ENCODE data around the gene EDRF1. TPM values are rescaled to one million over a fixed set of nuclear protein-coding genes. Genes with fewer than 3 reads are reported as not detected.
A peak's percentile ranks its signal among the peaks of the same experiment; 100 is the strongest.

Gene EDRF1
- total RNA-seq, 1 experiment from 2014 or later, result 49.2 TPM

DNA sequence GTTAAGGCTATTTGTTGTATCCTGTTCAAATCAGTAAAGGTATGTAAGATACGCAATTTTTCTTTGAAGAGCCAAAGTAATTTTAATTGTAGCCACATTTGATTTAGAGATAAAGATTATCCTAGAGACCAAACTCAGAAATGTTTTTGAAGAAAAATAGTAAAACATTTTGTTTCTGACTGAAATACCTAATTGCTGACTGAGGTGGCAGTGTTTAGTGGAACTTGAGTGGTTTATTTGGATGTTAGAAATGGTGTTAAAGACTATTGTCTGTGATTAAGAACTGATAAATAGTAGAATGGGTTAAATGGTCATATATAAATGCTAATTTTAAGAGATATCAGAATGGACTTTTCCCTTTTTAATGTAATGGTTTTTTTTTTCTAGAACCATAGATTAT lies 15.3 kb downstream of the EDRF1 start:
- TF ChIP-seq SIN3A (IDR thresholded peaks at IDR 0.05; ENCODE audit: low read depth) (no peak), YY1 (IDR thresholded peaks at IDR 0.05; ENCODE audit: extremely low read depth, insufficient replicate concordance, low read depth, low read length) (no peak), RAD21 (IDR thresholded peaks at IDR 0.05; ENCODE audit: low read depth) (0 out of 2 replicates have a peak, but pooled peaks have one; percentile 6), TCF7L2 (IDR thresholded peaks at IDR 0.05; ENCODE audit: borderline replicate concordance, extremely low read depth, insufficient read depth, insufficient read length) (no peak), POLR2AphosphoS5 (IDR thresholded peaks at IDR 0.05; ENCODE audit: low read depth, low read length) (no peak), FOSL1 (IDR thresholded peaks at IDR 0.05; ENCODE audit: low read depth) (no peak), POLR2A (IDR thresholded peaks at IDR 0.05; ENCODE audit: borderline replicate concordance, extremely low read depth, insufficient read depth, insufficient read length) (no peak)
- TF ChIP-seq, protein P1, sequence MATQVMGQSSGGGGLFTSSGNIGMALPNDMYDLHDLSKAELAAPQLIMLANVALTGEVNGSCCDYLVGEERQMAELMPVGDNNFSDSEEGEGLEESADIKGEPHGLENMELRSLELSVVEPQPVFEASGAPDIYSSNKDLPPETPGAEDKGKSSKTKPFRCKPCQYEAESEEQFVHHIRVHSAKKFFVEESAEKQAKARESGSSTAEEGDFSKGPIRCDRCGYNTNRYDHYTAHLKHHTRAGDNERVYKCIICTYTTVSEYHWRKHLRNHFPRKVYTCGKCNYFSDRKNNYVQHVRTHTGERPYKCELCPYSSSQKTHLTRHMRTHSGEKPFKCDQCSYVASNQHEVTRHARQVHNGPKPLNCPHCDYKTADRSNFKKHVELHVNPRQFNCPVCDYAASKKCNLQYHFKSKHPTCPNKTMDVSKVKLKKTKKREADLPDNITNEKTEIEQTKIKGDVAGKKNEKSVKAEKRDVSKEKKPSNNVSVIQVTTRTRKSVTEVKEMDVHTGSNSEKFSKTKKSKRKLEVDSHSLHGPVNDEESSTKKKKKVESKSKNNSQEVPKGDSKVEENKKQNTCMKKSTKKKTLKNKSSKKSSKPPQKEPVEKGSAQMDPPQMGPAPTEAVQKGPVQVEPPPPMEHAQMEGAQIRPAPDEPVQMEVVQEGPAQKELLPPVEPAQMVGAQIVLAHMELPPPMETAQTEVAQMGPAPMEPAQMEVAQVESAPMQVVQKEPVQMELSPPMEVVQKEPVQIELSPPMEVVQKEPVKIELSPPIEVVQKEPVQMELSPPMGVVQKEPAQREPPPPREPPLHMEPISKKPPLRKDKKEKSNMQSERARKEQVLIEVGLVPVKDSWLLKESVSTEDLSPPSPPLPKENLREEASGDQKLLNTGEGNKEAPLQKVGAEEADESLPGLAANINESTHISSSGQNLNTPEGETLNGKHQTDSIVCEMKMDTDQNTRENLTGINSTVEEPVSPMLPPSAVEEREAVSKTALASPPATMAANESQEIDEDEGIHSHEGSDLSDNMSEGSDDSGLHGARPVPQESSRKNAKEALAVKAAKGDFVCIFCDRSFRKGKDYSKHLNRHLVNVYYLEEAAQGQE (IDR thresholded peaks at IDR 0.05; ENCODE audit: low read depth), result no peak
- TF ChIP-seq, protein P2, sequence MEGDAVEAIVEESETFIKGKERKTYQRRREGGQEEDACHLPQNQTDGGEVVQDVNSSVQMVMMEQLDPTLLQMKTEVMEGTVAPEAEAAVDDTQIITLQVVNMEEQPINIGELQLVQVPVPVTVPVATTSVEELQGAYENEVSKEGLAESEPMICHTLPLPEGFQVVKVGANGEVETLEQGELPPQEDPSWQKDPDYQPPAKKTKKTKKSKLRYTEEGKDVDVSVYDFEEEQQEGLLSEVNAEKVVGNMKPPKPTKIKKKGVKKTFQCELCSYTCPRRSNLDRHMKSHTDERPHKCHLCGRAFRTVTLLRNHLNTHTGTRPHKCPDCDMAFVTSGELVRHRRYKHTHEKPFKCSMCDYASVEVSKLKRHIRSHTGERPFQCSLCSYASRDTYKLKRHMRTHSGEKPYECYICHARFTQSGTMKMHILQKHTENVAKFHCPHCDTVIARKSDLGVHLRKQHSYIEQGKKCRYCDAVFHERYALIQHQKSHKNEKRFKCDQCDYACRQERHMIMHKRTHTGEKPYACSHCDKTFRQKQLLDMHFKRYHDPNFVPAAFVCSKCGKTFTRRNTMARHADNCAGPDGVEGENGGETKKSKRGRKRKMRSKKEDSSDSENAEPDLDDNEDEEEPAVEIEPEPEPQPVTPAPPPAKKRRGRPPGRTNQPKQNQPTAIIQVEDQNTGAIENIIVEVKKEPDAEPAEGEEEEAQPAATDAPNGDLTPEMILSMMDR (IDR thresholded peaks at IDR 0.05 in 2 of 3, conservative IDR thresholded peaks at IDR 0.05 in 1 of 3; ENCODE audit: borderline replicate concordance in 1 of 3, insufficient read depth in 1 of 3, low read depth in 2 of 3, low read length in 2 of 3), result peak in 1 of 3 experiments; percentile 46; a peak in 2 of 6 replicates

More for the DNA sequence above, 15.3 kb downstream of the EDRF1 start:
- no peak for ATAC-seq
- Histone ChIP-seq H3K9ac (ENCODE audit: low read length) (no peak overlapping the region), H3K79me2 (ENCODE audit: insufficient read depth, low read length) (peaks cover 22% of the 10 kb centered on the region; the same call in 1 of the 2 replicates), H4K20me1 (ENCODE audit: insufficient read depth) (no peaks in the 10 kb centered on the region), H2AFZ (ENCODE audit: low read depth, low read length, poor library complexity, severe bottlenecking) (no peak overlapping the region), H3K9me3 (ENCODE audit: control insufficient read depth in 1 of 2, insufficient read depth in 1 of 2, low read depth in 1 of 2, low read length in 2 of 2) (no peaks in the 10 kb centered on the region), H3K4me2 (ENCODE audit: low read length) (no peak overlapping the region), H3K9me2 (ENCODE audit: insufficient read depth) (no peaks in the 10 kb centered on the region), H3K27ac (ENCODE audit: low read depth, low read length) (no peak overlapping the region), H3K36me3 (ENCODE audit: control insufficient read depth in 1 of 2, insufficient read depth in 2 of 2, low read length in 2 of 2) (peaks cover 95% of the 10 kb centered on the region in 2 experiments), H3K4me3 (replicated peaks in 1 of 2; ENCODE audit: low read depth in 1 of 2, low read length in 2 of 2) (no peak overlapping the region), H3K27me3 (ENCODE audit: insufficient read depth, low read length) (no peaks in the 10 kb centered on the region), H3K4me1 (ENCODE audit: control insufficient read depth in 1 of 2, insufficient read depth in 2 of 2, low read length in 2 of 2) (no peaks in the 10 kb centered on the region)
- CTCF ChIA-PET, result no interaction called here
- no TSS peak for BruUV-seq (replicated peaks)
- POLR2A ChIA-PET, result no interaction called here
- no peak for DNase-seq (ENCODE audit: low read depth, low spot score)
- RAD21 ChIA-PET (ENCODE audit: low non-redundant PET in 1 of 2, low total read pairs in 2 of 2, uncharacterized antibody in 2 of 2, unreplicated experiment in 2 of 2), result no interaction called here
- intact Hi-C loops (cut with micrococcal nuclease), result no loop called here
